WTC11 (cell line): ENCODE data around the gene CYP4F11.

Experiments used
- CTCF ChIP-seq: fragments of 200-600 bp; IDR thresholded peaks from 2 replicates; pipeline ENCODE4 v1.8.0; 2022; ENCODE audit warnings: antibody characterized with exemption
- ZNF263 ChIP-seq: sonication (generic); formaldehyde crosslinking; IDR thresholded peaks from 2 replicates; pipeline ENCODE4 v1.8.1; 2022; ENCODE audit warnings: low read depth, mild to moderate bottlenecking, moderate library complexity, missing genetic modification reagents

- TF ChIP-seq CTCF (no peak), ZNF263 (CRISPR knock-in tag) (no peak)
These were observed 42.9 kb downstream of the CYP4F11 start for GRCh38 chr19:15891434-15891833.
